Endodermal cell (in vitro differentiated cells): Measurements from ENCODE around the gene RGS16. TPM values are rescaled to one million over a fixed set of nuclear protein-coding genes. Genes with fewer than 3 reads are reported as not detected.

ENCODE experiments used
- DNase-seq: peaks from one replicate; pipeline ENCODE4 v3.0.0-alpha.2; 2017
- H3K27ac ChIP-seq: 2 replicates; pipeline ENCODE4 v1.5.1; 2013; ENCODE audit warnings: mild to moderate bottlenecking, low read depth, low read length, moderate library complexity
- H3K27me3 ChIP-seq: 2 replicates; pipeline ENCODE4 v1.6.1; 2013; ENCODE audit warnings: mild to moderate bottlenecking, low read length, moderate library complexity; ENCODE audit not compliant: insufficient read depth, control insufficient read depth, poor library complexity, severe bottlenecking
- H3K36me3 ChIP-seq: 2 replicates; pipeline ENCODE4 v1.7.0; 2013; ENCODE audit warnings: mild to moderate bottlenecking, low read length, moderate library complexity; ENCODE audit not compliant: control insufficient read depth, insufficient read depth
- H3K4me1 ChIP-seq: one replicate; pipeline ENCODE4 v1.7.0; 2013; ENCODE audit warnings: low read length; ENCODE audit not compliant: control insufficient read depth, insufficient read depth
- H3K4me3 ChIP-seq: 2 replicates; pipeline ENCODE4 v1.5.1; 2013; ENCODE audit warnings: mild to moderate bottlenecking, low read length, moderate library complexity
- H3K9ac ChIP-seq: 2 replicates; pipeline ENCODE4 v1.6.1; 2013; ENCODE audit warnings: mild to moderate bottlenecking, low read length, moderate library complexity; ENCODE audit not compliant: poor library complexity, severe bottlenecking; ENCODE audit errors: extremely low read depth
- H3K9me3 ChIP-seq: 2 replicates; pipeline ENCODE4 v1.6.1; 2013; ENCODE audit warnings: mild to moderate bottlenecking, low read length, moderate library complexity; ENCODE audit not compliant: control insufficient read depth
- H3K27ac Mint-ChIP-seq: 2 replicates; pipeline ENCODE4 v1.8.0; 2020; ENCODE audit warnings: mixed read lengths
- H3K27me3 Mint-ChIP-seq: 2 replicates; pipeline ENCODE4 v1.8.0; 2021; ENCODE audit warnings: mild to moderate bottlenecking, mixed read lengths; ENCODE audit not compliant: insufficient read depth
- H3K36me3 Mint-ChIP-seq: 2 replicates; pipeline ENCODE4 v1.8.0; 2020; ENCODE audit warnings: low read depth, mixed read lengths
- H3K4me1 Mint-ChIP-seq: 2 replicates; pipeline ENCODE4 v1.8.0; 2020; ENCODE audit warnings: mixed read lengths
- H3K4me3 Mint-ChIP-seq: 2 replicates; pipeline ENCODE4 v1.8.0; 2020; ENCODE audit warnings: mild to moderate bottlenecking, moderate library complexity, mixed read lengths
- H3K9me3 Mint-ChIP-seq: 2 replicates; pipeline ENCODE4 v1.8.0; 2020; ENCODE audit warnings: mild to moderate bottlenecking, mixed read lengths
- CTCF ChIP-seq: fragments of 200-600 bp; sonication (generic); conservative IDR thresholded peaks from 2 replicates; pipeline ENCODE4 v1.5.0; 2021; ENCODE audit warnings: antibody characterized with exemption, mild to moderate bottlenecking
- WGBS, 2 experiments: methylation state at CpG; one replicate each; pipeline versions ENCODE4 v1.1.5 to v1.1.7; 2013; ENCODE audit warnings: missing lambda C conversion rate in 2 of 2, mixed read lengths in 1 of 2; ENCODE audit not compliant: insufficient coverage in 1 of 2, insufficient read length in 1 of 2; 5-methylcytosine and 5-hydroxymethylcytosine counted together
- total RNA-seq, 2 donors: library from RNA; stranded (reverse); fragmentation: NEBNext Ultra II Directional in 1 of 2; extraction: Animal tissue kit (Norgen Biotek cat#: 25700) in 1 of 2; gene quantifications; 2 replicates in 1 of 2; 3 replicates in 1 of 2; pipeline ENCODE4 v1.2.1, GENCODE V29; 2021

The RGS16 gene
- total RNA-seq, 2 donors from 2014 or later: 14.8 to 19.4 TPM

GRCh38 chr1:182616130-182617013 lies 12.2 kb upstream of the RGS16 start:
- peaks cover 63% of the 10 kb centered on the region for H3K4me1 Mint-ChIP-seq

GRCh38 chr1:182615468-182616129 lies 11.4 kb upstream of the RGS16 start:
- Mint-ChIP-seq H3K36me3 (no peaks in the 10 kb centered on the region), H3K4me1 (peaks cover 70% of the 10 kb centered on the region), H3K9me3 (no peaks in the 10 kb centered on the region), H3K27me3 (no peaks in the 10 kb centered on the region), H3K4me3 (peak overlapping the region; percentile 61), H3K27ac (peak overlapping the region; percentile 95)
- Histone ChIP-seq H3K4me1 (peaks cover 19% of the 10 kb centered on the region), H3K27ac (peak overlapping the region; percentile 92), H3K9me3 (no peaks in the 10 kb centered on the region), H3K9ac (peak overlapping the region; percentile 21), H3K4me3 (peak overlapping the region; percentile 69), H3K27me3 (no peaks in the 10 kb centered on the region), H3K36me3 (no peaks in the 10 kb centered on the region)
- TF ChIP-seq CTCF: no peak
- peak; percentile 78 for DNase-seq
- WGBS, 2 experiments: 7 to 12% methylated on average over 8 to 11 of the region's 11 CpGs

More at GRCh38 chr1:182616130-182617013, 12.2 kb upstream of the RGS16 start:
- H3K9me3 Mint-ChIP-seq: no peaks in the 10 kb centered on the region
- Histone ChIP-seq H3K4me1 (peaks cover 19% of the 10 kb centered on the region), H3K36me3 (no peaks in the 10 kb centered on the region), H3K27me3 (no peaks in the 10 kb centered on the region), H3K9ac (no peak overlapping the region), H3K27ac (peak overlapping the region; percentile 92), H3K4me3 (no peak overlapping the region), H3K9me3 (peaks cover 6% of the 10 kb centered on the region)
- peak; percentile 89 for DNase-seq
- WGBS, 2 experiments: 10 to 12% methylated on average over 6 to 17 of the region's 17 CpGs
- no peaks in the 10 kb centered on the region for H3K36me3 Mint-ChIP-seq
- peak overlapping the region; percentile 61 for H3K4me3 Mint-ChIP-seq
- peak; percentile 10 for TF ChIP-seq CTCF
- H3K27ac Mint-ChIP-seq: peak overlapping the region; percentile 95
- no peaks in the 10 kb centered on the region for H3K27me3 Mint-ChIP-seq

- peak overlapping the region; percentile 69 for H3K4me3 ChIP-seq
- H3K9me3 ChIP-seq: no peaks in the 10 kb centered on the region
- Mint-ChIP-seq H3K27me3 (no peaks in the 10 kb centered on the region), H3K9me3 (no peaks in the 10 kb centered on the region), H3K36me3 (no peaks in the 10 kb centered on the region), H3K4me1 (peaks cover 74% of the 10 kb centered on the region), H3K27ac (peak overlapping the region; percentile 95), H3K4me3 (peak overlapping the region; percentile 61)
- no peaks in the 10 kb centered on the region for H3K36me3 ChIP-seq
- DNase-seq: peak; percentile 86
- H3K27me3 ChIP-seq: no peaks in the 10 kb centered on the region
- H3K27ac ChIP-seq: peak overlapping the region; percentile 92
- TF ChIP-seq CTCF: no peak
- H3K9ac ChIP-seq: peak overlapping the region; percentile 21
- H3K4me1 ChIP-seq: peaks cover 19% of the 10 kb centered on the region
- 1 to 3% methylated on average over 24 to 56 of the region's 56 CpGs for WGBS, 2 experiments
Observed at GRCh38 chr1:182614796-182615454, 10.7 kb upstream of the RGS16 start.
